Right lobe of liver (tissue), 4 donors: ENCODE measurements around the gene EXD1.

Experiments used
- POLR2A ChIP-seq: fragments of 450-650 bp; IDR thresholded peaks from one replicate; pipeline ENCODE4 v1.6.1; 2017; ENCODE audit warnings: antibody characterized with exemption, mild to moderate bottlenecking
- TF ChIP-seq, protein P1 (sequence below), 4 donors: fragments of 200-600 bp in 3 of 4; fragments of 450-650 bp in 1 of 4; IDR thresholded peaks; one replicate each; pipeline versions ENCODE4 v1.5.1 to v1.8.0; 2016 to 2022; ENCODE audit warnings: antibody characterized with exemption in 4 of 4, mild to moderate bottlenecking in 2 of 4
- donor health status: DM: no; HTN: no; CAD: no.
- donor health status: DM: no; HTN: no; CAD: no.
- donor health status: DM: no; HTN: yes; CAD: no.

DNA sequence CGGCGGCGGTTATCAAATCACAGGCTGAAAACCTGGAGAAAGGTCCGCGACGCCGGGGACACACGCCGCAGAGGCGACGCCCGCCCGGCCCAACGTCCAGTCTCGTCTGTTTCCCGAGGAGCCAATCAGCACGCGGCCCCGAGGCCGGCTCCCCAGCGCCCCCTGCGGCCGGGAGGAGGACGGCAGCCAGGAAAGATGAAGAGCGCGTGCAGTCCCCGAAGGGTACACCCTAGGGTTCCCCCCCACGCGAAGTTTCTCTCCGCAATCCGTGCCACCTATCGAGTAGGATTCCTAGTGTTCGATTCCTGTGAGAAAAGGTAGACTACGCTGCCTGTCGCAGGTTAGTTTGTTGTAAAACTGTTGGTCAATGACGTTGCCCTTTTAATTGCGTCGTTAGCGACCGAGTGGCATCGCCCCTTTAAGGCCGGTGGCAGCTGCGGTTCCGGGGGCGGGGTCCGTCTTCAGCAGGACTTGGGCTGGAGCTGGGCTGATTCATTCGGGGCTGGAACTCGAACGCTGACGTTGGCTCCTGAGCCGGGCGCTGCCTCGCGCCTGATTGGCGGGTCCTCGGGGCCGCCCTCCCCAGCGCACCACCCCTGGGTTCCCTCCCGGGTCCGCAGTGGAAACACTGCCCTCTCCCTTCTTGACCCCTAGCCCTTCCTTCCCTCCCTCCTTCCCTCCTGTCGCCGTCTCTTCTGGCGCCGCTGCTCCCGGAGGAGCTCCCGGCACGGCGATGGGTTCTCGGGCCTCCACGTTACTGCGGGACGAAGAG is at the start of gene EXD1, which contains the start of gene CHP1:
- TF ChIP-seq, protein P1, sequence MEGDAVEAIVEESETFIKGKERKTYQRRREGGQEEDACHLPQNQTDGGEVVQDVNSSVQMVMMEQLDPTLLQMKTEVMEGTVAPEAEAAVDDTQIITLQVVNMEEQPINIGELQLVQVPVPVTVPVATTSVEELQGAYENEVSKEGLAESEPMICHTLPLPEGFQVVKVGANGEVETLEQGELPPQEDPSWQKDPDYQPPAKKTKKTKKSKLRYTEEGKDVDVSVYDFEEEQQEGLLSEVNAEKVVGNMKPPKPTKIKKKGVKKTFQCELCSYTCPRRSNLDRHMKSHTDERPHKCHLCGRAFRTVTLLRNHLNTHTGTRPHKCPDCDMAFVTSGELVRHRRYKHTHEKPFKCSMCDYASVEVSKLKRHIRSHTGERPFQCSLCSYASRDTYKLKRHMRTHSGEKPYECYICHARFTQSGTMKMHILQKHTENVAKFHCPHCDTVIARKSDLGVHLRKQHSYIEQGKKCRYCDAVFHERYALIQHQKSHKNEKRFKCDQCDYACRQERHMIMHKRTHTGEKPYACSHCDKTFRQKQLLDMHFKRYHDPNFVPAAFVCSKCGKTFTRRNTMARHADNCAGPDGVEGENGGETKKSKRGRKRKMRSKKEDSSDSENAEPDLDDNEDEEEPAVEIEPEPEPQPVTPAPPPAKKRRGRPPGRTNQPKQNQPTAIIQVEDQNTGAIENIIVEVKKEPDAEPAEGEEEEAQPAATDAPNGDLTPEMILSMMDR (IDR thresholded peaks at IDR 0.05) = peak; percentile 88 to 97 (median 93)
- TF ChIP-seq POLR2A = peak; percentile 84
